ENCODE data around the gene TMEM61.
A peak's percentile ranks its signal among the peaks of the same experiment; 100 is the strongest.

Gene TMEM61

DNA sequence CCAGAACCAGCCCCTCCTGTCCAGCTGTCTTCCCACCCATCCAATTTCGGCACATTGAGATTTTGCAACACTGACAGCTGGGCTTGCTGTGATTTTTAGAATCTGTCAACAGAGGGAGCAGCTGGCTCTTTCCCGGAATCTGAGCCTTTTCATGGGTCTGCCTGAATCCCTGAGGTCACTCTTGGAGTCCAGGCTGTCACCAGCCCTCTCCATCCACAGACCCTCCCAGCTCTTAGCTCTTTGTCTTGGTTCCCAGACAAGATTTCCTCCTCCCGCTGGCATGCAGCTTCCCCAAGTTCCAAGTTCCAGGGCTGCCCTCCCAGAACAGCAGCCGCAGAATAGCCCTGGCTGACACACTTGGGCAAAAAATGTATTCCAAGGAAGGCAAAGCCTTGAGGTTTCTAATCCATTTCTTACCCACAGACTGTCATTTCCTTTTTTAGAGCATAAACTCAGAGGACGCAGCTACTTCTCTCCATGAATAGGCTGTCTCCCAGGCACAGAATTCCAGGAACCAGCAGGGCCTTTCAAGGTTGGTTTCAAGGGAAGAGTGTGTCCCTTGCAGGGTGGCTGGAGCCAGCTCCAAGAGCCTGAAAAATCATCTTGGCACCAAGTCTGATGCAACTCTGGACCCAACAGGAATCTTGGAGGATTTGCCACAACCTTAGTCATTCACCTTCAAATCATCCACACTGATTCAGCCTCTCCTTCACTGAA lies 7.1 kb upstream of the TMEM61 start:
- TF ChIP-seq, protein P1, sequence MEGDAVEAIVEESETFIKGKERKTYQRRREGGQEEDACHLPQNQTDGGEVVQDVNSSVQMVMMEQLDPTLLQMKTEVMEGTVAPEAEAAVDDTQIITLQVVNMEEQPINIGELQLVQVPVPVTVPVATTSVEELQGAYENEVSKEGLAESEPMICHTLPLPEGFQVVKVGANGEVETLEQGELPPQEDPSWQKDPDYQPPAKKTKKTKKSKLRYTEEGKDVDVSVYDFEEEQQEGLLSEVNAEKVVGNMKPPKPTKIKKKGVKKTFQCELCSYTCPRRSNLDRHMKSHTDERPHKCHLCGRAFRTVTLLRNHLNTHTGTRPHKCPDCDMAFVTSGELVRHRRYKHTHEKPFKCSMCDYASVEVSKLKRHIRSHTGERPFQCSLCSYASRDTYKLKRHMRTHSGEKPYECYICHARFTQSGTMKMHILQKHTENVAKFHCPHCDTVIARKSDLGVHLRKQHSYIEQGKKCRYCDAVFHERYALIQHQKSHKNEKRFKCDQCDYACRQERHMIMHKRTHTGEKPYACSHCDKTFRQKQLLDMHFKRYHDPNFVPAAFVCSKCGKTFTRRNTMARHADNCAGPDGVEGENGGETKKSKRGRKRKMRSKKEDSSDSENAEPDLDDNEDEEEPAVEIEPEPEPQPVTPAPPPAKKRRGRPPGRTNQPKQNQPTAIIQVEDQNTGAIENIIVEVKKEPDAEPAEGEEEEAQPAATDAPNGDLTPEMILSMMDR (IDR thresholded peaks at IDR 0.05), result peak; percentile 47
- Mint-ChIP-seq H3K4me3 (no peak overlapping the region), H3K27ac (no peak overlapping the region), H3K9me3 (no peaks in the 10 kb centered on the region), H3K27me3 (ENCODE audit: low read depth, poor library complexity) (peaks cover 35% of the 10 kb centered on the region), H3K36me3 (ENCODE audit: low read depth) (no peaks in the 10 kb centered on the region), H3K4me1 (peaks cover 40% of the 10 kb centered on the region)
- DNase-seq, result peak; percentile 48

DNA sequence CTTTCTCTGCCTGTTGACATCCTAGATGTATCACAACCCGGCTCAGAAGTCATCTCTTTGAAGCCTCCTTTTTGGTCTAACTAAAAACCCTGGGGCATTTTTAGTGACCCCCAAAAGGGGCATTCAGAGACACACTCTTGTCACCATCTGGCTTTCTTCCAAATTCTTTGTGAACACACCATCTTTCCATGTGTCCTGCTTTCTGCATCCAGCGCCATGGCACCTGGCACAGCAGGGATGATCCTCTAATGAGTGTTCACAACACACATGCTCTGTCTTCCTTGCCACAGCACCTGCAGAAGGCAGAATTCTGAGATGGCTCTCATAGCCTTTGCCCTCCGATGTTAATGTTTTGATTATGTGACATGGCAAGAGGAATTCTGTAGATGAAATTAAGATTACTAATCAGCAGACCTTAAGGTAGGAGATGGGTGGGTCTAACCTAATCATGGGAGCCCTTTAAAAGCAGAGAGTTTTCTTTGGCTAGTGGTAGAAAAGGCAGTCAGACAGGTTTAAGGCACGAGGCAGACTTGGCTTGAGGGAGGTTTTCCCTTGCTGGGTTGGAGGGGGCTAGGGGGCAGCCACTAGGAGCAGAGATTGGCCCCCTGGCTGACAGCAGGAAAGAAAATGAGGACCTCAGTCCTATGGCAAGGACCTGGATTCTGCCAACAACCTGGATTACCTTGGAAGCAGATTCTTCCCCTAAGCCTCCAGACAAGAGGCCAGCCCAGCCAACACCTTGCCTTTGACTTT lies 4.9 kb upstream of the TMEM61 start:
- Mint-ChIP-seq H3K27ac (peak overlapping the region; percentile 60), H3K27me3 (ENCODE audit: low read depth, poor library complexity) (peaks cover 51% of the 10 kb centered on the region), H3K4me3 (no peak overlapping the region)

DNA sequence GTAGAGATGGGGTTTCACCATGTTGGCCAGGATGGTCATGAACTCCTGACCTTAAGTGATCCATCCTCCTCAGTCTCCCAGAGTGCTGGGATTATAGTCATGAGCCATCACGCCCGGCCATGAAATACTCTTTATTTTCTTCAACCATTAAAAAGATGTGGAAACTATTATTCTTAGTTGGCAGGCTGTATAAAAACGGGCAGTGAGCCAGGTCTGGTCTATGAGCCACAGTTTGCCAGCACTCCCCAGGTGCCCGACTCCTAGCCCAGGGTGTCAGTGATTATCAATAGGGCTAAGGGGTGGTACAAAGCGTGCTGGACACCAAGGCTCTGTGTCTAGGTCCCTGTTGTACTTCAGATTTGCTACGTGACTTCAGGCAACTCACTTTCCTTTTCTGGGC lies 3.7 kb upstream of the TMEM61 start:
- H3K4me1 Mint-ChIP-seq, result peaks cover 56% of the 10 kb centered on the region
- no peak for DNase-seq
- H3K36me3 Mint-ChIP-seq (ENCODE audit: low read depth), result no peaks in the 10 kb centered on the region
- TF ChIP-seq, protein P1 (IDR thresholded peaks at IDR 0.05), result no peak
- no peak overlapping the region for H3K27ac Mint-ChIP-seq
- no peak overlapping the region for H3K4me3 Mint-ChIP-seq
- peaks cover 61% of the 10 kb centered on the region for H3K27me3 Mint-ChIP-seq (ENCODE audit: low read depth, poor library complexity)
- no peaks in the 10 kb centered on the region for H3K9me3 Mint-ChIP-seq

More for the DNA sequence above, 4.9 kb upstream of the TMEM61 start:
- Mint-ChIP-seq H3K4me1 (peaks cover 52% of the 10 kb centered on the region), H3K9me3 (no peaks in the 10 kb centered on the region), H3K36me3 (ENCODE audit: low read depth) (no peaks in the 10 kb centered on the region)
- DNase-seq, result no peak
- TF ChIP-seq, protein P1 (IDR thresholded peaks at IDR 0.05), result no peak

DNA sequence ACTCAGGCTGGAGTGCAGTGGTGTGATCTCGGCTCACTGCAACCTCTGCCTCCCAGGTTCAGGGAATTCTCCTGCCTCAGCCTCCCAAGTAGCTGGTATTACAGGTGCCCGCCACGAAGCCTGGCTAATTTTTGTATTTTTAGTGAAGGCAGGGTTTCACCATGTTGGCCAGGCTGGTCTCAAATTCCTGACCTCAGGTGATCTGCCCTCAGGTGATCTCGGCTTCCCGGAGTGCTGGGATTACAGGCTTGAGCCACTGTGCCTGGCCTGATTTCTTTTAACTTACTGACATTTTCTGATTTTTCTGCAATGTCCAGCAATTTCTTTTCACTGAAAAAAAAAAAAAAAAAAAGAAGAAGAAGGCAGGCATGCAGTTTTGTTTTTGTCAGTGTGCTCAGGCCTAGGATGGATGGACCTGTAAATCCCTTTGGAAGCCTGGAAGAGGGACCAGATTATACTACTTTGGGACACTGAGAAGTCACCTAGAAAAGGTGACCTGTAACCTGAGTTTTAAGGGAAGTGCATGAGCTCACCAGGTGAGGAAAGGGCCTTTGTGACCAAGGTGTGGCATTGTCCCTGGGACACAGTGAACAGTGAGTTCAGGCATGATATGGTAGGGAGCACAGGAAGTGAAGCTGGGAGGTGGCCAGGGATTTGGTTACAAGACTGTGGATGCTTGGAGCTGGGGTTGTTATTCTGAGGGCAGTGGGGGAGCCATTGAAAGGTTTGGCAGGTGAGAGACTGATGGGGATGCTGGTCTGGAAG lies 2.7 kb upstream of the TMEM61 start:
- TF ChIP-seq, protein P1 (IDR thresholded peaks at IDR 0.05), result no peak
- Mint-ChIP-seq H3K36me3 (ENCODE audit: low read depth) (no peaks in the 10 kb centered on the region), H3K9me3 (no peaks in the 10 kb centered on the region), H3K27me3 (ENCODE audit: low read depth, poor library complexity) (peaks cover 66% of the 10 kb centered on the region), H3K4me1 (peaks cover 61% of the 10 kb centered on the region), H3K4me3 (peak overlapping the region; percentile 39), H3K27ac (no peak overlapping the region)
- DNase-seq, result no peak

DNA sequence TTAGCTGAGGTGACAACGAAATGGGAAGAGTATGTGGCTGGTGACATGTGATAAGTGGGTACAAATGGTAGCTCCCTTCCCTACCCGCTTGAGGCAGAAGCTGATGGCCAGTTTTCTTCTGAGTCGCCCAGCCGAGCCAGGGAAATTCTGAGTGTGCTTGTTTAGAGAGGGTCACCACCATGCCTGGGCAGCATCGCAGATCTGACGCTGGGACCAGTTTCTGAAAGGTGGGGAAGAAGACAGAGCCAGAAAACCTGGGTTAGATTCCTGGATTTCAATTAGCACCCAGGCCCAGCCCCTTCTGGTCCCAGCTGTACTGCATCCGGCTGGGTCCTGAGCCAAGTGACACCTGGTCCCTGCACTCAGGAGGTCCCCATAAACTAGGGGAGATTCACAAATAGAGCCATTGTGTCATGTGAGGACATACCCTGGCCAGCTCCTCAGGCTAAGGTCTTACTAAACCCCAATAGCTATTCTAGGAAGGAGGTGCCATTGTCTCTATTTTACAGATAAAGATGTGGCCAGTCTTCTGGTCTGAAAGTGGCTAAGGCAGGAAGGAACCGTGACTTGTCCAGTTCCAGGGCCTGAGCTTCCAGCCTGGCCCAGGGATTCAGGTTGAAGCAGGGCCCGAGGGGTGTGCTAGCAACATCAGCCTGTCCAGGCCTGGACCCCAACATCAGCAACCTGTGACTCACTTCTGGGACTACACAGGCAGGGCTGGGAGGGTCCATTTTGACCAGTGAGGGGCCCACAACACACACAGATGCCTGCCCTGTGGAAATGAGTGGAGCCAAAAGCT lies 1.7 kb upstream of the TMEM61 start:
- Mint-ChIP-seq H3K4me3 (no peak overlapping the region), H3K4me1 (peaks cover 61% of the 10 kb centered on the region), H3K9me3 (no peaks in the 10 kb centered on the region), H3K27me3 (ENCODE audit: low read depth, poor library complexity) (peaks cover 75% of the 10 kb centered on the region), H3K27ac (no peak overlapping the region), H3K36me3 (ENCODE audit: low read depth) (no peaks in the 10 kb centered on the region)
- TF ChIP-seq, protein P1 (IDR thresholded peaks at IDR 0.05), result no peak
- DNase-seq, result no peak

Measured in nephron progenitor cell (in vitro differentiated cells).